Activated CD4-positive, alpha-beta T cell treated with anti-CD3 and anti-CD28 coated beads, Interleukin-2, amount 50 U/mL, for 4 hours (primary cell): ENCODE measurements around the gene IL15RA.
"Not testable (repeated sequence)": the region's sequence is repeated elsewhere in the genome, so short reads cannot be mapped to it uniquely, and the experiment has no call there.

ENCODE experiments used
- DNase-seq, 2 experiments: peaks; one replicate each; pipeline ENCODE4 v3.0.0-alpha.2; 2020

Gene IL15RA

DNA sequence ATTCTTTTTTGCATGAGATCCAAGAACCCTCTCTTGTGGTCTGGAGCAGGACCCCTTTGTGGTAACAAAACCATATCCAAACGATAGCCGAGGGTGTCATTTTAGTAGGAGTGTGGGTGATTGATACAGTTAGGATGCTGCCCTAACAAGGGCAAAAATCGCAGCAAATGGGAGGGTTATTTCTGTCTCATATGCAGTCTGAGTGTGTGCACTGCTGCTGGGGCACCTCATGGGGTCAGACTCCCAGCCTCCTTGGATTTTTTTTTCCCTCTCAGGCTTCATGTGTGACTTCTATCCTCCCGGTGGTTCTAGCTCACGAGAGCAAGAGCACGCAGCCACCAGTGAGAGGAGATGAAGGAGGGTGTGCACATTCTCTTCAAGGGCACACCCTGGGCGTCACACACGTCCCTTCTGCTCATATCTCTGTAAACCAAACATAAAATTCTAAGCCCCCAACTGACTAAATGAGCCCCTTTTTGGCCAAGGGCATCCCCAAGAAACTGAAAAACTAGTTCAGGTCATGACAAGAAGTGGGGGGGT is 28.6 kb upstream of the IL15RA start:
- no peak for DNase-seq

DNA sequence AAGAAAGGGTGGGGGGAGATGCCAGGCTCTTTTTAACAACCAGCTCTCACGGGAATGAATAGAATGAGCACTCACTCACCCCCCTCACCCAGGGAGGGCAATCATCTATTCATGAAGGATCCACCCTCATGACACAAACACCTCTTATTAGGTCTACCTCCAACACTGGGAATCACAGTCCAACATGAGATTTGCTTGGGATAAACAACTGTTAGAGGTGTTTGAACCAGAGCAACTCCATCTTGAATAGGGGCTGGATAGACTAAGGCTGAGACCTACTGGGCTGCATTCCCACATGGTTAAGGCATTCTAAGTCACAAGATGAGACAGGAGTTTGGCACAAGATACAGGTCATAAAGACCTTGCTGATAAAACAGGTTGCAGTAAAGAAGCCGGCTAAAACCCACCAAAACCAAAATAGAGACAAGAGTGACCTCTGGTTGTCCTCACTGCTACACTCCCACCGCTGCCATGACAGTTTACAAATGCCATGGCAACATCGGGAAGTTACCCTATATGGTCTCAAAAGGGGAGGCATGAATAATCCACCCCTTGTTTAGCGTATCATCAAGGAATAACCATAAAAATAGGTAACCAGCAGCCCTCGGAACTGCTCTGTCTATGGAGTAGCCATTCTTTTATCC is 27.9 kb upstream of the IL15RA start:
- not testable (repeated sequence) for DNase-seq

DNA sequence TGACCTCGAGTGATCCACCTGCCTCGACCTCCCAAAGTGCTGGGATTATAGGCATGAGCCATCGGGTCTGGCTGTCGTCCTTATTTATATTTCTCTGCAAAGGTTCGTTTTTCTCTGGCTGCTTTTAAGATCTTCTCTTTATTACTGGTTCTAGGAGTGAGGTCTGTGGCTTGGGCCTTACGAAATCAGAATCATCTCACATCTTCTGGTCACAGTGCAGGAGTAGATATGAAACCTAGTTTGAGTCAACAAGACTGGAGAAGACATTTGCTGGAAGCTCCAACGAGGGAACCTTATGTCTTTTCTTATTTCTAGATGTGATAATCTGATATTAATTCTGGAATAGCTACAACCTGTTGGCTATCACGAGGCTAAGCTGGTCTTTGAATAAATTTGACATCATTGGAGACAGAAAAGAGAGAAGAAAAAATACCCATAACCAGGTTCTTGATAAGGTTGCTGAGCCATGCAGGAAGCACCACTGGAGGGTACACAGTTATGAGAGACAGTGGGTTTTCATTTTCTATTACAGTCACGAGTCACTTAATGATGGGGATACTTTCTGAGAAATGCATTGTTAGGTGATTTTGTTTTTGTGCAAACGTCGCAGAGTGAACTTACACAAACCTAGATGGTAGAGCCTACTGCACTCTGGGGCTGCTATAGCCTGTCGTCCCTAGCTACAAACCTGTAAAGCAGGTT is 25.6 kb upstream of the IL15RA start:
- no peak for DNase-seq

DNA sequence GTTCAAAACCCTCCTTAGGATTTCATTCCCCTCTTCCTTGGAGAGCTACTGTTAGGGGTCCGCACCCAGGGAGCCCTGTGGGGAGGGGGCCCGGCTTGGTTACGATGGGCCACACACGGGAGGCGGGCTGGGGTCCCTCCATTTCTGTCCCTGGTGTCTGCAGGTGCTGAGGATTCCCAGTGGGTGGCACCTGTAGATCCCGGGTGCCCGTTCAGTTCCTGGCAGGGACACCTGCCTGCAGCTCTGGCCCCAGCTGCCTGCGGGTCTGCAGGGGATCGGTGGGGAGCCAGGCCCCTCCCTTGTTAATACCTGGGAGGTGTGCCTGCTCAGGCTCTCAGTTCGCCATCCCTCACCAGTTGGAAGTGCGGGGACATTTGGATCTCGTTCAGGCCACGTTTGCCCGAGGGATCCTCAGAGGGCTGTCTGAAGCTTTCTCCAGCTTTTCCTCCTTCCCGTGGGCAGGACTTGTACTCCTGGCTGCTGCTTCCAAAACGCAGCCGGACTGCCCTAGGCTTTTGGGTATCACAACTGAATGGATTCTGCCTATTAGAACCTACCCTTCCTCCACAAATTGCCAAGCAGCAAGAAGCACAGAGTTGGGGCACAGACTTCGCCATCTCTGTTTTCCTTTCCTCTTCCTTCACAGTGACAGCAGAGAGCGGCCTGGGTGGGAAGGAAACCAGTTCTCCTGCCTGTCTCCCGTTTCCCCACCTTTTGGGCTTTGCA is 22.3 kb upstream of the IL15RA start:
- DNase-seq = no peak

DNA sequence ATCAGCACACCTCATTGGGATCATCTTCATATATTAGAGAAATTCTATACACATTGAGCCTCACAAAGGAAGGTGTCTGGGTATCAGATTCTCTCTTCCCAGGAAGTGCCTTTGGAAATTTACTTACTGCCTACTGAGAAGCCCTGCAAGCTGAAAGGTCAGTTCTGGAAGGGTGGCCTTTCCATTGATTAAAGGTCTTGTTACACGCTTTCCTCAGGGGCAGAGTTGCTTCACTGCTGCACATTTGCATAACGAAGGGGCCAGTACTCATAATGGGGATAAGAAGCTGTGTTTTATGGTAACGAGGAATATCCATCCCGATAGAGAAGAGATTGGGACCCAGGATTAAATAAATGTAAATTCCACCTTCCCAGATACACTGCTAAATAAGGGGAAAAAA is 19.4 kb upstream of the IL15RA start:
- DNase-seq = no peak

DNA sequence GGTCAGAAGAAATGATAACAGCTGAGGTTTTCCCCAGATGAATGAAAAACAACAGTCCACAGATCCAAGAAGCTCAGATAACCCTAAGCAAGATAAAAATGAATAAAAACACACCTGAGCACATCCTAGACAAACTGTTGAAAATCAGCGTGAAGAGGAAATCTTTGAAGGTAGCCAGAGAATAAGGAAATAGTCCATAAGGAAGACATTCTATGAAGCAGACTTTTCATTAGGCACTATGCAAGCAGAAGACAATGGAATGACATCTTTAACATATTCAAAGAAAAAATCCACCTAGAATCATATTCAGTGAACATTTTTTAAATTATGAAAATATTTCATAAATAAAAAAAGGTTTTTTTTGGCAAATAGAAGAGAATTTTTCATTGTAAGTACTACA is 15.1 kb upstream of the IL15RA start:
- no peak for DNase-seq

DNA sequence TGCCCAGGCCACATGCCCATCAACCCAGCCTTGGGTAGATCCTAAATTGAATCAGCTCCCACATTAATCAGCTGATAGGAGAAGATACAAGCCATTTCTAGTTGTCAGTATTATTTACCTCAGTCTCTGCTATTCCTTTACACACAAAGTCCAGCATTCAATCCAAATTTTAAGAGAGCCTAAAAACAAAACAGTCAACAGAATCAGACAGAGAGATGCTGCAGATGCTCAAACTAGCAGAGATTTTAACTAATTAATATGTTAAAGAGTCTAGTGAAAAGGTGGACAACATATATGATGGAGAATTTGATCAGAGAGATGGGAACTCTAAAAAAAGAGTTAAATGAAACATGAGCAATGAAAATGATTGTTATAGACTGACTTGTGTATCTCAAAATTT is 14.4 kb upstream of the IL15RA start:
- DNase-seq = no peak

DNA sequence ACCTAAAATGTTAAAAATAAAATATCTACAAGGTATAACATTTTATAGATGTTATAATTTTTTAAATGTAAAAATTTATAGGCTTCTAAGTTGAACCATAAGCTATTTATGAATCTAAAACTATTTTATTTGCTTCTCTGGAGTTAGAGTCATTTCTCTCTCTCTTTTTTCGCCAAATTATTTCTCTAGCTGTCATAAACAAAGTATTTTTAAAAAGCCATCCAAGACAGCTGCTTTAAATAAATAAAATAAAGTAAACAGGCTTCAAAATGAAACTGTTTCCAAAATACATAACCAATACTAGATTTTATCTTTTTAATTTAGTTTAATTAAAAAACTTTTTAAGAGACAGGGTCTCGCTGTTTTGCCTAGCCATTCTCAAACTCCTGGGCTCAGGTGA is 12.4 kb upstream of the IL15RA start:
- DNase-seq = no peak

DNA sequence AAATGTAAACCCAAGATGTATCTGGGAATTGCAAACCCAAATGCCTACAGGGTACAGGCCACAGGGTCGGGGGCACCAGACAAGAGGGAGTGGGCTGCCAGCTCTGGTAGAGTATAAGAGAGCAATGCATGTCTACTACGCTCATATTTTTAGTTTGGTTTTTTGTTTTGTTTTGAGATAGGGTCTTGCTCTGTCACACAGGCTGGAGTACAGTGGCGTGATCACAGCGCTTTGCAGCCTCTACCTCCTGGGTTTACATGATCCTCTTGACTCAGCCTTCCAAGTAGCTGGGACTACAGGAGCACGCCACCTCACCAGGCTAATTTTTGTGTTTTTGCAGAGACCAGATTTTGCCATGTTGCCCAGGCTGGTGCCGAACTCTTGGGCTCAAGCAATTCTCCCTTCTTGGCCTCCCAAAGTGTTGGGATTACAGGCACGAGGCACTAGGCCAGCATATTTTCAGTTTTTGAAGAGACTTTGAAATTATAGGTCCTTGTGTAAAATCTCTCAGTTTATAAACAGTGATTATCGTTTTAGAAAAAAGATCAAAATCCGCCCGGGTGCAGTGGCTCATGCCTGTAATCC is 11.1 kb upstream of the IL15RA start:
- no peak for DNase-seq

DNA sequence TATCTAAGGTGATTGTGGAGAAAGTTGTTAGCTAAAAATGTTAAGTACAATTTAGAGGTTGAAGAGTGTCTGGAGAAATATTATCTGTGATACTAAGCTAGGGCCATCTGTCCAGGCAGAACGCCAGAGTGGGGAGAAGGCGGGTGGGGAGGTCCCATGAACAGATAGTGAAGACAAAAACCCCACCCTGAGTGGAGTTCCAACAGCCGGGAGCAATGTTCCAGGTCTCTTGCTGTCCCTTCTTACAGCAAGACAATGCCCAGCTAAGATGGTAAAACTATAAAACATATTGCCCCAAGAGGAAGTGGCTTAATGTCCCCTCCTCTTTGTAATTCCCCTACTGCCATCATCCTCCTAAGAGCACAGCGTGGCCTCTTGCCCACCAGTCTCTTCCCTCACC is 10.4 kb upstream of the IL15RA start:
- DNase-seq = no peak

DNA sequence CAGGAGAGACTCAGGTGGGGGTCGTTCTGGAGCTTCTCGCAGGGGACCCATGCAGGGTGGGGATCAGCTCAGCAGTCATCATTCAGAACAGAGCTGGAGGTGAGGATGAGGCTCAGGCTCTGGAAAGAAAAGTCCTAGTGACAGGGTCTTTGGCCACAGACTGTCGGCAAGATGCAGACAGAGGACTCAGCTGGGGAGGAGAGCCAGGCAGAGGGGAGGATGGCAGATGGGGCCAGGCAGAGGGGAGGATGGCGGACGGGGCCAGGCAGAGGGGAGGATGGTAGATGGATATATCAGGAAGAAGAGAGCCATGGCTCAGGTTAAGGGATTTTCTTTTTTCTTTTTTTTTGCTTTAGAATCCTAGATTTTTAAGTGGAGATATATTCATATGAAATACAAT is 7.7 kb upstream of the IL15RA start:
- DNase-seq = no peak

DNA sequence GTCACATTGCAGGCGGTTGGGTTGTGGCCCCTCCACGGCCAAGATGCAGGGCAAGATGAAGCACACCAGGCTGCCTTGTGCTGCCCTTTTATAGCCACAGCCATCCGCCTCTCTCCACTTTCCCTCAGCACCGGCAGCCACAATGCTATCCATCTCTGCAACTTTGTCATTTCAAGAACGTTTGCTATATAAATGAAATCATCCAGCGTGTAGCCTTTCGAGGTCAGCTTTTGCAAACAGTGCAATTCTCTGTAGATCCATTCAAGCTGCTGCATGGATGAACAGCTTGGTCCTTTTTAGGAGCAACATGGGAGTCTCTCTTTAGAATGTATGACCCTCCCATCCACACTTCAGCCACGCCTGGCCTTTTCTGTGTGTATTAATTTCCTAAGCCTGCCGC is 6.4 kb upstream of the IL15RA start:
- DNase-seq = no peak

DNA sequence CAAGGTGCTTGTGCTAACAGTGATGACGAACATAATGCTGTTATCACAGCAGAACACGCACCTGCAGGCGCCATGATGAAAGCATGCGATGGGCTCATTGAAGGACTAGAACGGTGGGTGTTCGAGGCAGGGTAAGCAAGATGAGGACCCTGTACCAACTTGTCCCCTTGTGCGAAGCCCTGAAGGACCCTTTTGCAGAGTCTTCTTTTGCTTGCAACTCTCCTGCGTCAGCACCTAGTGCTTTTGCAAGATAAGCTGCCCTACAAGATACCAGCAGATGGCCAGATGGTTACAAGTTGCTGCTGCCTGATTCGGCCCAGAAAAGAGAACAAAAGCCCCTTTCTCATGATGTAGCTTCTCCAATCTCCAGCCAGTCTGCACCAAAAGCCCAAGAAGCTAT is 4.2 kb upstream of the IL15RA start:
- DNase-seq = no peak

DNA sequence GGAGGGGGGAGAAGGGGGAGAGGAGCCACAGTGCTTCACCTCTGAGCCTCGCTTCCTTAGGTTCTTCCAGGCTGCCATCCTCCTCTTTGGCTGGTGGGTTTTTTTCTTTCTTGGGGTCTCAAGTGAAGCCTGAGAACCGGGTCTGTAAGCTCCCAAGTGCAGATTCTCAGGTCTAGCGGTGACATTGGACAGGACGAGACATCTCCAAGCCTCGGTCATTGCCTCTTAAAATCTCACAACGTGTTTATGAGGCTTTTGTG is 817 bp upstream of the IL15RA start:
- DNase-seq = no peak

DNA sequence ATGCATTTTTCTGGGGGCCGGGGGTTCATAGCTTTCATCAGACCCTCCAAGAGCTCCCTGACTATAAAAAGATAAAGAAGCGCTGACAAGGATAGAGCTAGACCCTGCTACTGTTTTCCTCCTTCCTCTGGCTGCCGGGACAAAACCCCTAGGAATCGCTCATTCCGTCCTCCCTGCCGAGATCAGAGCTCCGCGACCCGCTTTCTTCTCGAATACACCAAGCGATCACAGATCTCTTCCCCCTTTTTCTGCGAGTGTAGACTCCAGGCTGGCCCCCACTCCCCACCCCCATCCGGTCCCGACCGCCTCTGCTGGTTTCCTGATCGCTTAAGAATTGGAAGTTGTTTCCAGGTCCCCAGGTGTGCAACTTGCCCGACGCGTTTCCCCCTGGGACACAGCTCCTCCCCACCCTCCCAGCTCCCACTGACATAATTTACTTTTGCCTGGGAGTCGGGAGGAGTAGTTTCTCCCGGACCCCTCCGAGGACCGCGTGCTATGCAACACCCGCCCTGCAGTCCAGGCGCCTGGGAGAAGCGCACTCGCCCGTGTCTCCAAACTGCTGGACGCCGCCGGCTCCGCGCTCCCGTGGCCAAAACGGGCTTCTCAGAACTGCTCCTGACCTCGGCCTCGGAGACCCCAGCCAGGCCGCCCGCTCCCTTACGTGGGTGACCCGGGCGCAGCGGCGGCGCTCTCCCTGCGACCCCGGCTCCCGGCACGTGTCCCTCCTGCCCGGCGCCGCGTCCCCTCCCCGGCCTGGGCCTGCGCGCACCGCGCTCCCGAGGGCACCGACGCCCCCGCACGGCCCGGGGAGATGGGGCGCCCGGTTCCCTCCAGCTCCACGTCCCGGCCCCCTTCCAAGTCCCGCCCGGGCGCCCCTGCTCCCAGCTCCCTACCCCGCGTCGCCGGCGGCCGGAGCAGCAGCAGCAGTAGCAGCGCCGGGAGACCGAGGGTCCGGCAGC is 552 bp downstream of the IL15RA start:
- DNase-seq = peak; percentile 31 to 32

DNA sequence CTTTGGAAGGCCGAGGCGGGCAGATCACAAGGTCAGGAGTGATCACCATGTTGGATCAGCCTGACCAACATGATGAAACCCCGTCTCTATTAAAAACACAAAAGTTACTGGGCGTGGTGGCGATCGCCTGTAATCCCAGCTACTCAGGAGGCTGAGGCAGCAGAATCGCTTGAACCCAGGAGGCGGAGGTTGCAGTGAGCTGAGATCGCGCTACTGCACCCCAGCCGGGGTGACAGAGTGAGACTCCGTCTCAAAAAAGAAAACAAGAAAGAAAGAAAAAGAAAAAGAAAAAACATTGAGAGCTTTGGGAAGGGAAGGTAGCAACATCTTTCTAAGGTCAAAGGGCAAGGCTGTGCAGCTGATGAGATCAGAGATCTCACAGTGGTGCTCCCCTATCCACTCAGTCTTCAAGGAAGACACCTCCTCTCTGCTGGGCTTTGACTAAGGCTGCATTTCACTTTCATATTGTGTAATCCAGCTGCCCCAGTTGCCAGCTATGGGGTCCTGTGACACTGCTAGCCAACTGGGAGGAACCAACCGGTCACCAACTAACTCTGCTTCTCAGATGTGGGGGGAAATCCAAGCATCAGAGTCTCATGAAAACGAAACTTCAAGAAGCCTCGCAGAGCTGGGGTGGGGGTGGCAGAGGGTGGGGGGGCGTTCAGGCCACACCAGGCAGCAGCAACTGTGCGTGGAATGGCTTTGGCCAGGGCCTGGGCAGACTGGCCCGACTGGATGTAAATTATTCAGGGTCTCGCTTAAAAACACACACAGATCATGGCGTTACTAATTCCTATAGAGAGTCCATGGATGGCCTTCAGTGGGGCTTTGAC is 1.5 kb downstream of the IL15RA start:
- DNase-seq = peak; percentile 35 to 46

DNA sequence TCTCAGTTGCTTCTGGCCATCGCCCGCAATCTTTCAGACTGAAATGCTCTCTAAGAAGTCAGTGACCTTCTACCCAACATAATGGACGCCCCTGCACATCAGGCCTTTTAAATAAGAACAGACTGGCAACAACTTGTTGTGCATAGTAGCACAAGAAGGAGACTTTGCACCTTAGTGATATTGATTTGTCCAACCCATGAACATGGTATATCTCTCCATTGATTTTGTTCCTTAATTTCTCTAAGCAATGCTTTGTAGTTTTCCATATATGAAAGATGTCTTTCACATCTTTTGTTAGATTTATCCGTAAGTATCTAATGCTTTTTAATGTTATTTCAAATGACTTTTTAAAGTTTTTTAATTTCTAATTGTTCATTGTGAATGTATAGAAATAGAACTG is 4.3 kb downstream of the IL15RA start:
- no peak for DNase-seq

DNA sequence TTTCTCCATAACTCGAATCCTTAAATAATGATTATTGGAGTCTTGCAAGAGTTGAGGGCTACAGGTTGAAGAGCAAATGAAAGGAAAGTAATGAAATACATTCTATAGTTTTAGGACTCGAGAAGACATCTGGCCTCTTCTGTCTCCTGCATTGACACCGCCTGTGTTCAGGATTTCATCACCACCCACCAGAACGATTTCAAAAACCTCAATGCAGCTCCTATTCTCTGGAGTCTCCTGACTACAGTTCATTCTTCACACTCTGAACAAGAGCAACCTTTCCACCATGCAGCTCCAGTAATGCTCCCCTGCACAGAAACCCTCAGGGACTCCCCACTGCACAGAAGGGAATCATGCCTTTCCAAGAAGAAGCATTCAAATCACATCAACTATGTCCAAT is 5.5 kb downstream of the IL15RA start:
- no peak for DNase-seq

DNA sequence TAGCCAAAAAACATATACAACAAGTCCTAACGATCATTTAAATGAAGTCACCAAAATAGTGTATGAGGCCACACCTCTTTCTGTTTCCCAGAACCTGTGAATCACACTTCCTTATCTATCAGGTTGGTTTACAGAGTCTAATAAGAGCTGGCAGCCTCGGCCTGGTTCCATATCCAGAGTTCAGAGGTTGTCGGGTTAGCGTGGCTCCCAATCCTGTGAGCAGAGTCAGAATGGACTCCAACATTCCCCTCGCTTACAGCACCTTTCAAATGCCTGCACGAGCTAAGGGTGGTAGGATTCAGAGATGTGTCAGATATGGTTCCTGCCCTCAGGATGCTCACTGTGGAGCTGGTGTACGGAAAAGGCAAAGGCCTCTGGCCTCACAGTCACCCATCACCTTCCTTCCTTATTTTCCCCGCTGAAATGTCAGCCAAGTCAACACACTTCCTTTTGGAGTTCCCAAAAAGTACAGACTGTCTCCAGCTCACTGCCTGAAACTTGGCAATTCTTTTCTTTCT is 6.0 kb downstream of the IL15RA start:
- DNase-seq = peak; percentile 21 to 25

DNA sequence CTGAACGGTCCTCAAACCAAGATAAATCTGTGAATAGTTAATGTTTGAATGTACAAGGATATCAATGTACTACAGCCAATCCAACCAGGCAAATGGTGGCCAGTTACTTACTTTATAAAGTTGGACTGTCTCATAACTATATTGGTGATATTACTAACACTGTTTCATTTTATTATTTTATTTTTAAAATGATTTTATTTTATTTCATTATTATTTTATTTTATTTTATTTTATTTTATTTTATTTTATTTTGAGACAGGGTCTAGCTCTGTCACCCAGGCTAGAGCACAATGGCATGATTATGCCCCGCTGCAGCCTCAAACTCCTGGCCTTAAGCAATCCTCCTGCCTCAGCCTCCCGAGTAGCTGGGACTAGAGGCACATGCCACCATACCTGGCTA is 6.8 kb downstream of the IL15RA start:
- no peak for DNase-seq

DNA sequence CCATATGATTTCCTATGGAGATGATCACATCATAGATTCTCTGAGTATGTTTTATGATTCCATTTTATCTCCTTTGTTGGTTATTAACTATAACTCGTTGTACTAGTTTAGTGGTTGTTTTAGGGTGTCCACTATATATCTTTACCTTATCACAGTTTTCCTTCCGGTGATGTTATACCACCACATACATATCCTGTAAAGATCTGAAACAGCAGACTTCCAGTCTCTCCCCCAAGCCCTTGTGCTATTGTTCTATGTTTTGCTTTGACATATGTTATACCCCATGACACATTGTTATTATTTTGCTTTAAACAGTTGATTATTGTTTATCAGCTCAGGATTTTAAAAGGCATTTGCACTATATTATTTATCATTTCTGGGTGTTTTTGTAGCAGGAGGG is 7.3 kb downstream of the IL15RA start:
- DNase-seq = no peak
